Measurements from ENCODE around the gene WDR86. TPM values are rescaled to one million over a fixed set of nuclear protein-coding genes. Genes with fewer than 3 reads are reported as not detected.

WDR86 gene
- total RNA-seq, 4 donors from 2014 or later: 5.4 to 11.8 (median 9.6) TPM

DNA sequence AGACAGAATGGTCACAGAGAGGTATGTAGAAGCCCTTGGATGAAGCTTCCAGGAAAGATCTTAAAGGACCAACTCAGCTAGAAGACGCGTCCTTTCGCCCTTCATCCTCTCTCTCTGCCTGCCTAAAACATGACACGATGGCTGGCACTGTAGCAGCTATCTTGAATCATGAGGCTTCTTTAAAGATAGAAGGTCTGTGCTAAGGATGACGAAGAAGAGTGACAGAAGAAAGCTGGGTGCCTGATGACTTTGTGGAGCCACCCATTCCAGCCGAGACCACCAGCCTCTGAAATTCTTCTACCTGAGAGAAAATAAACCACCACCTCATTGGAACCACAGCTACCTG is 25.5 kb downstream of the WDR86 start:
- TF ChIP-seq, protein P1, sequence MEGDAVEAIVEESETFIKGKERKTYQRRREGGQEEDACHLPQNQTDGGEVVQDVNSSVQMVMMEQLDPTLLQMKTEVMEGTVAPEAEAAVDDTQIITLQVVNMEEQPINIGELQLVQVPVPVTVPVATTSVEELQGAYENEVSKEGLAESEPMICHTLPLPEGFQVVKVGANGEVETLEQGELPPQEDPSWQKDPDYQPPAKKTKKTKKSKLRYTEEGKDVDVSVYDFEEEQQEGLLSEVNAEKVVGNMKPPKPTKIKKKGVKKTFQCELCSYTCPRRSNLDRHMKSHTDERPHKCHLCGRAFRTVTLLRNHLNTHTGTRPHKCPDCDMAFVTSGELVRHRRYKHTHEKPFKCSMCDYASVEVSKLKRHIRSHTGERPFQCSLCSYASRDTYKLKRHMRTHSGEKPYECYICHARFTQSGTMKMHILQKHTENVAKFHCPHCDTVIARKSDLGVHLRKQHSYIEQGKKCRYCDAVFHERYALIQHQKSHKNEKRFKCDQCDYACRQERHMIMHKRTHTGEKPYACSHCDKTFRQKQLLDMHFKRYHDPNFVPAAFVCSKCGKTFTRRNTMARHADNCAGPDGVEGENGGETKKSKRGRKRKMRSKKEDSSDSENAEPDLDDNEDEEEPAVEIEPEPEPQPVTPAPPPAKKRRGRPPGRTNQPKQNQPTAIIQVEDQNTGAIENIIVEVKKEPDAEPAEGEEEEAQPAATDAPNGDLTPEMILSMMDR (IDR thresholded peaks at IDR 0.05): no peak
- TF ChIP-seq EP300 (IDR thresholded peaks at IDR 0.05) (no peak), POLR2AphosphoS5 (IDR thresholded peaks at IDR 0.05) (no peak), POLR2A (IDR thresholded peaks at IDR 0.05; ENCODE audit: low read depth) (no peak)
- Histone ChIP-seq H3K4me3 (no peak overlapping the region), H3K36me3 (peaks cover 0 to 10% (median 0%) of the 10 kb centered on the region in 4 donors), H3K4me1 (peaks cover 14 to 21% (median 19%) of the 10 kb centered on the region in 4 donors), H3K9me3 (no peaks in the 10 kb centered on the region), H3K27me3 (peaks cover 5 to 48% (median 19%) of the 10 kb centered on the region in 4 donors), H3K27ac (replicated peaks in 1 of 4) (no peak overlapping the region)
- WGBS: 91% methylated on average over 6 of the region's 6 CpGs
- DNase-seq (ENCODE audit: extremely low spot score): no peak
- intact Hi-C loops (cut with DNase I): no loop called here

DNA sequence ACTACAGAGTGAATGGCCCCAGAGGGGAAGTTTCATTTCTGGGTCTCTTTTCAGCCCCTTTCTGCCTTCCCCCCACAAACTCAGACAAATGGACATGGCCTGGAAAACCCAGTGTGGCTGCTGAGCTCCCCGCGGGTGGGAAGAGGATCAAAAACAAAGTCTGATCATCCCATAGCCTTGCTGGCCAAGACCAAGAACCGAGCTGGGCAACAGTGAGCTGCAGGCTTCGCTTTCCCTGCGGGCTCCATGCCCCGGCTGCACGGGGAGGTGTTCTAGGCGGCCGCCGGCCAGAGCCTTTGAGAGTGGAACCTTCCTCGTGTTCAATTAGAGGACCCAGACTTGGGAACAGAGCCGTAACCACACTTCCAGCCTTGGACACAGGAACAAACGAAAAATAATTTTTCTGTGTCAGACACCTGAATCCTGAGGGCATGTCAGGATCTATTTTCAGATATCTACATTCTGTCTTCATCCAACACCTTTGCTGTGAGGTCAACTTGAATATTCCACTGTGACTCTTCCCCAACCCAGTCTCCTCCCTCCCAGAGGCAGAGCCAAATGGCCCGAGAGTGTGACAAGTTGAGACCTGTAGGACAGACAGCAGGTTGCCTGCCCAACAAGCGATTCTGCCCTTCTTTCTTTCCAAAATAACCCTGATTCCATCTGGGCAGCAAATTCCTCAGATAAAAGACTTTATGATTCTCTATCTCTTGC is 26.0 kb downstream of the WDR86 start:
- no peaks in the 10 kb centered on the region for H3K9me3 ChIP-seq
- H3K4me3 ChIP-seq: no peak overlapping the region
- H3K27ac ChIP-seq (replicated peaks in 1 of 4): no peak overlapping the region
- peaks cover 5 to 48% (median 19%) of the 10 kb centered on the region in 4 donors for H3K27me3 ChIP-seq
- peaks cover 14 to 21% (median 19%) of the 10 kb centered on the region in 4 donors for H3K4me1 ChIP-seq
- H3K36me3 ChIP-seq: peaks cover 0 to 16% (median 2%) of the 10 kb centered on the region in 4 donors
- no peak for DNase-seq (ENCODE audit: extremely low spot score)
- TF ChIP-seq POLR2A (IDR thresholded peaks at IDR 0.05; ENCODE audit: low read depth): no peak
- TF ChIP-seq, protein P1 (IDR thresholded peaks at IDR 0.05): no peak
- 83% methylated on average over 15 of the region's 15 CpGs for WGBS
- intact Hi-C loops (cut with DNase I): no loop called here

DNA sequence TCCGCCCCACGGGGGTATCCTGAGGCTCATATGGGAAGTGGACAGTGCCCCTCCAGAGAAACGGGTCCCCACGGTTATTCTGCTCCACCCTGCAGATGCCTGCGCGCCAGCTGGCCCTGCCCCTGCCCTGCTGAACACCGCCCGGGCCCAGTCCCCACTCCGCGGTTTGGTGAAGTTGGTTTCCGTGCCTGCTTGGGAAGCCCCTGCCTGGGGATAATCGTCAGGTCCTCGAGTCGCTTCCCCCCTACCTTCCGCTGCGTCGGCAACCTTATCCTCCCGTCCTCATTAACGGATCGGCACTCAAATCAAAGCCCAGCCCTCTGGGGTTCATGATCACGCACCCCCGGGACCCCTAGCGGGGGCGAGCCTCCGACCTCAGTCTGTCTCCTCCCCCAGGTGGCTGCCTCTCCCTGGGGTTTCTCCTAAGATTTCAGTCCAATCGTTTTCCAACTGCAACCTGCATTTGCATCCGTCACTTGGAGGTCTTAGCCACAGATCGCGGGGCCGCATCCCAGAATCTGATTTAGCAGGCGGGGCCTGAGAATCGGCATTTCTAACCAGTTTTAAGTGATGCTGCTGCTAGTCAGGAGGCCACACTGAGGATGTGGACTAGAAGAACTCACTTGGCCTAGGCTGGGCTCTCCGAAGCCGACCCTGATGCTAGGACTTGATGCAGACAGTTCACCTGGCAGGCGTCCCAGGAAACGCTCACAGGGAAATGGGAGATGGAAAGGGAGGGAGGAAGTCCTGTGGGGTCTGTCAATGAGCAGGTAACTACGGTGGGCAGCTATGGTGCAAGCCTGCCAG is 27.6 kb downstream of the WDR86 start:
- Histone ChIP-seq H3K9me3 (no peaks in the 10 kb centered on the region), H3K27me3 (peaks cover 5 to 48% (median 19%) of the 10 kb centered on the region in 4 donors), H3K4me3 (peak overlapping the region; percentile 44 to 54 (median 48)), H3K4me1 (peaks cover 14 to 21% (median 19%) of the 10 kb centered on the region in 4 donors), H3K36me3 (peaks cover 11 to 31% (median 17%) of the 10 kb centered on the region in 4 donors), H3K27ac (replicated peaks in 1 of 4) (no peak overlapping the region)
- intact Hi-C loops (cut with DNase I): no loop called here
- DNase-seq (ENCODE audit: extremely low spot score): no peak
- WGBS: 43% methylated on average over 25 of the region's 37 CpGs
- TF ChIP-seq POLR2A (IDR thresholded peaks at IDR 0.05; ENCODE audit: low read depth) (no peak), EP300 (IDR thresholded peaks at IDR 0.05) (no peak), POLR2AphosphoS5 (IDR thresholded peaks at IDR 0.05) (no peak)
- TF ChIP-seq, protein P1 (IDR thresholded peaks at IDR 0.05): no peak

DNA sequence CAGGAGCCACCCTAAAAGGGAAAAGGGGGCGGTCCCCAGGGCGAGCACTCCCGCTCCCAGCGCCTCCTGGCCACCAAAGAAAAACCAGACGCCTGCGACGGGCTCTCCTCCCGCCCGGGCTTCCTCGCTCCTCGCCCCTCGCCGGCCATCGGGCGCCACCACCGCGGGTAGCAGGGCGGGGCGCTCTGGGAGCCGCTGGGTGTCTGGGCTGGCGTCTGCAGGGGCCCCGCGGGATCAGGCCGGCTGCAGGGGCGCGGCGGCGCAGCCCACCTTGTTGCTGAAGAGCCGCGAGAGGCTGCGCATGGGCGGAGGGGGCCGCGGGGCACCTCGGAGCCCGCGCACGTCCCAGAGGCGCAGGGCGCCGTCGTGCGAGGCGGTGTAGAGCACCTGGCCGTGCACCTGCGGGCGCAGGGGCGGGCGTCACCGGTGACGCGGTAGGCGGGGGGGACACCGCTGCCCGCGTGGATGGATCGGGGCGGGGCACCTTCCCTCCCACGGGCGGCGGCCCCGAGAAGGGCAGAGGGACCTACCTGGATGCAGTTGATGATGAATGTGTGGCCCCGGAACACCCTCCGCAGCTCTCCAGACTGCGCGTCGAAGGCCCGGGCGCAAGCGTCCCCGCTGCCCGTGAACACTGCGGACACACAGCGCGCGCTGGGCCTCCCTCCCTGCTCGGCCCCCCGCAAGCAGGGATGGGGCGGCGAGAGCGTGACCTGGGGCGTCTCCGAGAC is 28.3 kb downstream of the WDR86 start:
- Histone ChIP-seq H3K4me1 (peaks cover 14 to 21% (median 19%) of the 10 kb centered on the region in 4 donors), H3K27ac (replicated peaks in 1 of 4) (no peak overlapping the region), H3K27me3 (peaks cover 5 to 48% (median 19%) of the 10 kb centered on the region in 4 donors), H3K4me3 (peak overlapping the region; percentile 44 to 54 (median 48)), H3K9me3 (no peaks in the 10 kb centered on the region), H3K36me3 (peaks cover 19 to 38% (median 24%) of the 10 kb centered on the region in 4 donors)
- TF ChIP-seq, protein P1 (IDR thresholded peaks at IDR 0.05): no peak
- TF ChIP-seq POLR2AphosphoS5 (IDR thresholded peaks at IDR 0.05): peak in 1 of 2 donors; percentile 5
- no peak for TF ChIP-seq EP300 (IDR thresholded peaks at IDR 0.05)
- no peak for TF ChIP-seq POLR2A (IDR thresholded peaks at IDR 0.05; ENCODE audit: low read depth)
- WGBS: 19% methylated on average over 6 of the region's 83 CpGs
- no peak for DNase-seq (ENCODE audit: extremely low spot score)
- intact Hi-C loops (cut with DNase I): no loop called here

Measured in esophagus muscularis mucosa (tissue), 4 donors.